ENCODE measurements around the gene TANGO2.

The TANGO2 gene

DNA sequence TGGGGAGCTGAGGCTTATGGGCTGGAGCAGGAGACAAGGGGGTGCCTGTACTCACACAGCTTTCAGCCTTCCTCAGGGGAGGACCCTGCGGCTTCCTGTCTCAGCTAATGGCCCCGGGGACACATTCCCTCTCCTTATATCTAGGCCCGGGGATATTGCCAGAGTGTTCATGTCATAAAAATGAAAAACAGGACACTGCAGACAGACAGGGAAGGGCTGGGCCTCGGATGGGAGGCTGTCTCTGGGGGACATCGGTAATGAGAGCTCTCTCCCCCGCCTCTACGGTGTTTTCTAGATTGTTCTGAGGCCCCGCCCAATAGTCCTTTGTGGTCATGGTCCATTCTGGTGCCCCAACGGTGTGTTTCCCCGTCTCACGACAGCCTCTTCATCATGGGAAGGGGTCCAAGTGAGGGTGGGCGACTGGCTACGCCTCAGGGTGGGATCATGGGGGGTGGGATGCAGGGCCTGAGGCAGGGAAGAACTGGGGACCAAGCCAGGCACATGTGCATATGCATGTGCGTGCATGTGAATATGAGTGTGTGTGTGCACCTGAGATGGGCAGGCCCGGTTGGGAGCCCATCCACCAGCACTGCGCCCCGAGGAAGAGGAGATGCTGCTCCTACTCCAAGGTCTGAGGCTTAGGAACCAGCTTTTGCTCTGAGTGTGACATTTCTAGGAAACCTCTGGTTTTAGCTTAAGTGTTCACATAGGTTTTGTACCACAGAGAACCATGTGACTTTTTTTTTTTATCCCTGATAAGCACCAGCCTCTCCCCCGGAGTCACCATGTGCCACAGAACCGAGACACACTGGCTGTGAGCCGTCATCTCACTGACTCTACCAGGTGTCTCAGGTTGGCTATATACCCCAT, 9.6 kb upstream of the TANGO2 start:
- DNase-seq (ENCODE audit: low read depth, low spot score) = no peak
- no peak overlapping the region for H3K27ac ChIP-seq

DNA sequence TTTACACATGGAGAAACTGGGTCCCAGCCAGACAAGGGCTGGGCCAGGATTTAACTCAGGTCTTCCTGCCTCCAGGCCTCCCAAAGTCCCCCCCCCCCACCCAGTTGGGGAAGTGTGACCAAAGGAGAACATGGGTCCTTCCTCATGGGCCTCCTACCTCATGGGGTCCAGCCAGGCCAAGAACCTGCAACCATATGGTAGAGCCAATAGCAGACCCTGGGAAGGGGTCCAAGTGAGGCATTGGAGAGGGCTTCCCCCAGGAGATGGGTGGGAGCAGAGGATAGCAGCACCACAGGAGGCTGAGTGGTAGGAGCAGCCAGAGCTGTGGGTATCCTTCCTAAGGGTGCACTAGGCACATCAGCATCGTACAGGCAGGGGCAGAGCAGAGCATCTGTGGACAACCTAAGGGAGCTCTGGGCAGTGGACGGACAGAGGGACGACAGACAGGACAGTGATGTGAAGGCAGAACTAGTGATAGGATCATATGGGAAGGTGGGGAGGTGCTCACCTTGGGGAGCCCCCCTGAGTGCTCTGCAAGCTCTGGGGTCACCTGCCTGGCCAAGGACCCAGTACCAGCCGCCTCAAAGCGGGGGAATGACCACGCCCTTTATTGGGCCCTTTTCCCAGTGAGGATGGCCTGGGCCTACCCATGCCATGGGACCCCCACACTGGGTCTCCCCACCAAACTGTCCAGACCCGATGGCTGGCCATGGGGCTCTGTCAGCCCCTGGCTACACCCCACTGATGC, 8.7 kb upstream of the TANGO2 start:
- no peak overlapping the region for H3K27ac ChIP-seq
- DNase-seq (ENCODE audit: low read depth, low spot score) = no peak

- H3K27ac ChIP-seq = no peak overlapping the region
Measured at GRCh38 chr22:20012741-20013331, 8.1 kb upstream of the TANGO2 start.

DNA sequence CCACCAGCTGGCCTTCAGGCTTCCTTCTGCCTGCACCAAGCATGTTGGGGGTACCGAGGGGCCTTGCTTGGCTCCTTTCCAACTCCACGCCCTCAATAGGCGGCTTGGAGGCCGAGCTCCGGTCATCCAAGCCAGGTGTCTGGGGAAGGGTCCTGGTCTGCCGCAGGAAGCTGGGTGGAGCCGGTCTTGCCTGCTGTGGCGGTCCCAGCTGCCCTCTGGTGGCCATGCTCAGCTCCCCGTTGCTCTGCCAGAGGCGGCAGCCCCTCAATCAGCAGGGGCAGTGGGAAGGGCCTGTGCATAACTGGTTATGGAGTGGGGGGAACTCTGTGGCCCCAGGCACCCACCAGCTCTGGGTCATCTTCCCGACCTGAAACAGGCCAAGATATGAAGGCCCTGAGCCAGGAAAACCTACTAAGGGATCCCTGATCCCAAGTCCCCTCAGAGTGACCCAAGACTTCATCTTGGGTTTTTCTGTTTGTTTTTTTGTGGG, 7.5 kb upstream of the TANGO2 start:
- no peak overlapping the region for H3K27ac ChIP-seq
- no peak for DNase-seq (ENCODE audit: low read depth, low spot score)

More at GRCh38 chr22:20012741-20013331, 8.1 kb upstream of the TANGO2 start:
- DNase-seq (ENCODE audit: low read depth, low spot score) = no peak

DNA sequence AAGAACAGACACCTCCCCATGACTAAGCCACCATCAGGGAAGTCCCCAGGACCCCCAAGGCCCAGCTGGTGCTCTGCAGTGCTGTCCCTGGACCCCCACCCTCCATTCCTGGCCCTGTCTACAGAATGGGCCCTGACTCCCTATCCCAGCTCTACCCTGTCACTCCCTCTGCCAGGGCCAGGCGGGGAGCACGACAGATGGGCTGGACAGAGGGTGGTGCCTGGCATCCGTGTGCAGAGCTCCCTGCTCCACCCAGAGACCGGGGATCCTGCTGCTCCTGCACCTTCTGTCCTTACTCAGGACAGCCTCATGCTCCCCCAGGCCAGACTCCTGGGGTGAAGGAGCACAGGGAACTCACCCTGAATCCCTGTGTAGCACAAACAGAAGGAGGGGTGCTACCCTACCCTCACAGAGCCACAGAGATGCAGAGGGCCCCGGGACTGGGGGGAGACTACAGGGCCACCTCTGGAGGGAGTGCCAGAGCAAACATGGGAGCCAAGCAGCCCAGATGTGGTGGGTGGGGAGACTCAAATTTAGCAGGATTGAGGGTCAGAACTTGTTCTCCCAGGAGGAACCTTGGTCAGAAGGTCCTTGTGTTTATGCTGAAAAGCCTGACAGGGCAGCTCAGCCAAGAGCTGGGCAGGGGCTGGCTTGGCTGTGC, 6.3 kb upstream of the TANGO2 start:
- DNase-seq (ENCODE audit: low read depth, low spot score) = no peak
- H3K27ac ChIP-seq = no peak overlapping the region

- DNase-seq (ENCODE audit: low read depth, low spot score) = no peak
- no peak overlapping the region for H3K27ac ChIP-seq
Measured at GRCh38 chr22:20015187-20015625, 5.7 kb upstream of the TANGO2 start.

DNA sequence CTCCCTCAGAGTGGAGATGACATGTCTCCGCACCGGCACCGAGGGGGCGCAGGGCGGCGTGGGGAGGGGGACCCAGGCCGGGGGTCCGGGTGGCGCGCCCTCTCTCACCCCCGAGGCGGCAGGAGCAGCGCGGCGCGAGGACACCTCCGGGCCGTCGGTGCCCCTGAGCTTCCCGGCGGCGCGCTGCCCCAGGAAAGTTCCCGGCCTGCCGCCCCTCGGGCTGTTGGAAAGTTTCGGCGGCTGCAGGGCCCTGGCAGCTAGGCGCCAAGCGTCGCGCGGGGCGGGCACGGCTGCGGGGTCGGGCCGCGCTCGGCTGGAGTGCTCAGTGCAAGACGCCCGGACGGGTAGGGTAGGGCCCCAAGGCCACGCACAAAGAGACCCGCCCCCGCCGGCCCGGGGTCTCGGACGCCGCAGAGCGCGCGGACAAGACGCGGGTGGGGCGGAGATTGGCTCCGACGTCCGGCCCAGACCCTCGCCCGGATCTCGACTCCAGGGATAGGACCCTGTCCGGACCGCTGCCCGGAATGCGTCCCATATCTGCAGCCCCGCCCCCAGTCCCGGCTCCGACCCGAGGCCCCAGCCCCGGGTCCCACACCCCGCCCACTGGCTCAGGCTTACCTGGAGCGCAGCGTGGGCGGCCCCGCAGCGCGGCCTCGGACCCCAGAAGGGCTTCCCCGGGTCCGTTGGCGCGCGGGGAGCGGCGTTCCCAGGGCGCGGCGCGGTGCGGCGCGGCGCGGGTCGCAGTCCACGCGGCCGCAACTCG, 4.8 kb upstream of the TANGO2 start:
- DNase-seq (ENCODE audit: low read depth, low spot score) = no peak

GRCh38 chr22:20016734-20017621, 3.9 kb upstream of the TANGO2 start, which contains the start of gene ARVCF:
Gene ARVCF (minus strand): TSS chr22:20016823. CDS start chr22:19990794, 26,029 bp downstream.
- H3K27ac ChIP-seq = no peak within 1 kb of the TSS
- peak; percentile 45 for DNase-seq (ENCODE audit: low read depth, low spot score)

More for the DNA sequence above, 4.8 kb upstream of the TANGO2 start:
- no peak overlapping the region for H3K27ac ChIP-seq

DNA sequence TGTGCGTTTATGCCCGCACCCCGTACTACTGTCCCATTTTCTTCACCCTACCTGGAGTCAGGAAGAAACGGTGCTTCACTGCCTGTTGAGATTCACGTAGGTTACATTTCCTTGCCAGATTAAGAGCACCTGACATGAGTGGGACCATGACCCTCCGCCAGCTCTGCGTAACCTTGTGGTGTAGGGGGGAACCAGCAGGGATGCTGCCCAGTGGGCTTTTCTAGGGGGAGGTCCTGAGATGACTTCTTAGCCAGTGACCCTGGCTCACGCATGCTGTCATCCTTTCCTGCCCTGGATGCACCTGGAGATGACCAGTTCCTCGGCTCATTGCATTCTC, 3.3 kb upstream of the TANGO2 start:
- no peak for DNase-seq (ENCODE audit: low read depth, low spot score)
- H3K27ac ChIP-seq = no peak overlapping the region

- H3K27ac ChIP-seq = no peak overlapping the region
- DNase-seq (ENCODE audit: low read depth, low spot score) = no peak
Measured at GRCh38 chr22:20018001-20018400, 2.9 kb upstream of the TANGO2 start.

- no peak overlapping the region for H3K27ac ChIP-seq
- DNase-seq (ENCODE audit: low read depth, low spot score) = no peak
Measured at GRCh38 chr22:20019661-20020532, 1.0 kb upstream of the TANGO2 start.

GRCh38 chr22:20021196-20022181, 579 bp downstream of the TANGO2 start:
- no peak for DNase-seq (ENCODE audit: low read depth, low spot score)
- peak overlapping the region; percentile 26 for H3K27ac ChIP-seq

DNA sequence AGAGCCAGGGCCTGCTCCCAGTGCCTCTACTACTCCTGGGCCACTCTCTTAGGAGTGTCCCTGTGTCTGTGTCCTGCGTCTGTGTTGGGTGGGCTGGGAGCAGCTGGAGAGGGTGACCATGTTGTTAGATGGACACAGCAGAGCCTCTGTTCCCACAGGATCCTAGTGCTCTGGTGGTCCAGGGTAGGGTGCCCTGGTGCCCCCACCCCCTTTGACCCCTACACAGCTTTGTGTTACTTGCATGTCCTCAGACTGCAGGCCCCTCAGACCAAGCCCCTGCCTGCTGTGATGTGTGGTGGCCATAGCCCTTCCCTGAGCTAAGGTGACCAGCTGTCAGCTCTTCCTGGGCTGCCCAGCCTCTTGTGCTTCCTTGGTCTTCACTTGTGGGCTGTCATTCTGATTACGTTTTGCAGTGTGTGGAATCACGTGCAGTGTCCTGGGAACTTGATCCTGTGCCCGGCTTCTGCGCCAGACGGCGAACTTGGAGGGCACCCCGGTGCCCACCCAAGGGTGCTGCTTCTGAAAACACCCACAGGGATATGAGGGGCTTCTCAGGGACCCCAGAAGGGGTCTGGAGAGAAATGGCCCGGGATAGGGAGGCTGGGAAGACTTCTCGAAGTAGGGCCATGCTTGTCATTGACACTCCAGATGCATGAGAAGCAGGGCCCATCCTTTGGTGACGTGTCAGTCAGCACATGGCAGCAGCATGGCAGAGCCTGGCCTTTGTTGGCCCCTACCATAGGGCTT, 1.5 kb downstream of the TANGO2 start:
- no peak for DNase-seq (ENCODE audit: low read depth, low spot score)
- no peak overlapping the region for H3K27ac ChIP-seq

DNA sequence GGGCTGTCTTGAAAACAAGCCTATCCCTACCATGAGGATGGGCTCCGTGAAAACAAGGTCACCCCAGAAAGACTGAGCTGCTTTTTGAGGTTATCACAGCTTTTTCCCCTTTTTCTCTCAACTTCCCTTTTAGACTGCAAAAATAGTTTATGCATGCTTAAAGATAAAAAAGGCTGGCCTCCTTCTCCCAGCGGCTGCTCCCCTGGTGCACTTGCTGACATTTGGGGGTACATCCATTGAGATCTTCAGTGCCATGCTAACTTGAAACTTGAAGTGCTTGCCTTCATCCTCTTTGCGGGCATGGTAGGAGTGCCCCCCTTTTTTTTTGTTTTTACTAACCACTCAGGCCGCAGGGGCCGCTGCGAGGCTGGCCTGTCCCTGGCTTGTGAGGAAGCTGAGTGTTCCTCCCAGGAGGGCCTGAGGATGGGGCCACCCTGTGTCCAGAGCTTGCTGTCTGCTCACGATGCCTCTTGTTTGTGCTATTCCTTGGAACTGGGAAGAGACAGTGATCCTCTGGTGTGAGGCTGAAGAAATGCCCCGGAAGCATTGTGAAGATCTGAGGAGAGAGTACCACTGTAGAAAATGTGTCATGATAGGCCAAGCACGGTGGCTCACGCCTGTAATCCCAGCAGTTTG, 2.2 kb downstream of the TANGO2 start:
- no peak overlapping the region for H3K27ac ChIP-seq
- DNase-seq (ENCODE audit: low read depth, low spot score) = no peak

DNA sequence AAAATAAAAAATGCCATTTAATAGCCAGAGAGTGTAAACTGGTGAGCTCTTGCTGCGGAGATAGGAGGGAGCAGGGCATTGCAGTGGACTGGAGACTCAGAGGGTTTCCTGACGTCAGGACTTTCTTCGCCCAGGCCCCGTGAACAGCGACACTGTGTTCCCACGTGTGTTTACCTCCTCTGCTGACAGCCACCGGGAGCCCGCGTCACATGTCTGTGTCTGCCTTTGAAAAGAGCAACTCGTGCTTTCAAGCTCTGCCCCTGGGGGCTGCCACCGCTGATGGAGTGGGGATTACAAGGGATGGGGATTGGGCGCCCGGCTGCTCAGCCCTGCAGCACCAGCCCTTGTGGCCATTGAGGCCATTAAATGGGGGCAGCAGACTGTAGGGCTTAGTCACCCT, 3.3 kb downstream of the TANGO2 start:
- no peak overlapping the region for H3K27ac ChIP-seq
- DNase-seq (ENCODE audit: low read depth, low spot score) = no peak
